ENCODE data around the gene FHOD3.

DNA sequence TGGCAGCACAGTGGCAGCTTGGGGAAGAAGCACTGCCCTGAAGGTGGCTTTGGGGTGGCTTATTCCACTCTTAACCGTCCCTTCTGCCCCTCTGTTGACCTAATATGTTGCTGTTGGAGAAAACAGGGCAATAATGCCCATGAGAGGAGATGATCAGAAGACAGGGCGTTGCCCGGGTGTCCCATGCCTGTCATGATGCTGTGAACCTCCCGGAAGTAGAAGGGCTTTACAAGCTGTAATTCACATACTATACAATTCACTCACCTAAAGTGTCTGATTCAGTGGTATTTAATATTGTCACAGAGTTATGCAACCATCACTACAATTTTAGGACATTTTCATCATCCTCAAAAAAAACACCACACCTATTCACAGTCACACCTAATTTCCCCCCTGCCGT lies 112.3 kb downstream of the FHOD3 start:
- TF ChIP-seq RCOR1 (IDR thresholded peaks at IDR 0.05; ENCODE audit: low read depth, low read length) (no peak), RAD21 (conservative IDR thresholded peaks at IDR 0.05 in 1 of 2, IDR thresholded peaks at IDR 0.05 in 1 of 2) (no peak)
- TF ChIP-seq, protein P1, sequence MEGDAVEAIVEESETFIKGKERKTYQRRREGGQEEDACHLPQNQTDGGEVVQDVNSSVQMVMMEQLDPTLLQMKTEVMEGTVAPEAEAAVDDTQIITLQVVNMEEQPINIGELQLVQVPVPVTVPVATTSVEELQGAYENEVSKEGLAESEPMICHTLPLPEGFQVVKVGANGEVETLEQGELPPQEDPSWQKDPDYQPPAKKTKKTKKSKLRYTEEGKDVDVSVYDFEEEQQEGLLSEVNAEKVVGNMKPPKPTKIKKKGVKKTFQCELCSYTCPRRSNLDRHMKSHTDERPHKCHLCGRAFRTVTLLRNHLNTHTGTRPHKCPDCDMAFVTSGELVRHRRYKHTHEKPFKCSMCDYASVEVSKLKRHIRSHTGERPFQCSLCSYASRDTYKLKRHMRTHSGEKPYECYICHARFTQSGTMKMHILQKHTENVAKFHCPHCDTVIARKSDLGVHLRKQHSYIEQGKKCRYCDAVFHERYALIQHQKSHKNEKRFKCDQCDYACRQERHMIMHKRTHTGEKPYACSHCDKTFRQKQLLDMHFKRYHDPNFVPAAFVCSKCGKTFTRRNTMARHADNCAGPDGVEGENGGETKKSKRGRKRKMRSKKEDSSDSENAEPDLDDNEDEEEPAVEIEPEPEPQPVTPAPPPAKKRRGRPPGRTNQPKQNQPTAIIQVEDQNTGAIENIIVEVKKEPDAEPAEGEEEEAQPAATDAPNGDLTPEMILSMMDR (IDR thresholded peaks at IDR 0.05), result no peak
